Measurements from ENCODE around the gene MRAP.

DNA sequence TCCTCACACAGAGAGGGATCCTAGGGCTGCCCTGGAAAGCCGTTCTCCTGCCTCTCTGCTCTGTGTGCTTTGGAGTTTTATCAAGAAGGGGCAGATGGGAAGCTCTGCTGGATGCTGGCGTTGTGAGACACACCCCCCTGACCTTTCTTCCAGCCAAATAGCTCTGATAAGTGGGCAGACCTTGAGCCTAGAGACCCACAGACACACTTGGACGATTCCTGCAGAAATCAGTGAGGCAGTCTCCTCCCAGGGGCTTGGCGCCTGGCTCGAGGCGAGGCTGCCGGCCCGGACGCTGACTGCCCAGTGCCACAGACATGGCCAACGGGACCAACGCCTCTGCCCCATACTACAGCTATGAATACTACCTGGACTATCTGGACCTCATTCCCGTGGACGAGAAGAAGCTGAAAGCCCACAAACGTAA lies at the start of gene MRAP:
- no peak for TF ChIP-seq CTCF (IDR thresholded peaks at IDR 0.05; ENCODE audit: insufficient read depth, low read length)
- TF ChIP-seq, protein P1, sequence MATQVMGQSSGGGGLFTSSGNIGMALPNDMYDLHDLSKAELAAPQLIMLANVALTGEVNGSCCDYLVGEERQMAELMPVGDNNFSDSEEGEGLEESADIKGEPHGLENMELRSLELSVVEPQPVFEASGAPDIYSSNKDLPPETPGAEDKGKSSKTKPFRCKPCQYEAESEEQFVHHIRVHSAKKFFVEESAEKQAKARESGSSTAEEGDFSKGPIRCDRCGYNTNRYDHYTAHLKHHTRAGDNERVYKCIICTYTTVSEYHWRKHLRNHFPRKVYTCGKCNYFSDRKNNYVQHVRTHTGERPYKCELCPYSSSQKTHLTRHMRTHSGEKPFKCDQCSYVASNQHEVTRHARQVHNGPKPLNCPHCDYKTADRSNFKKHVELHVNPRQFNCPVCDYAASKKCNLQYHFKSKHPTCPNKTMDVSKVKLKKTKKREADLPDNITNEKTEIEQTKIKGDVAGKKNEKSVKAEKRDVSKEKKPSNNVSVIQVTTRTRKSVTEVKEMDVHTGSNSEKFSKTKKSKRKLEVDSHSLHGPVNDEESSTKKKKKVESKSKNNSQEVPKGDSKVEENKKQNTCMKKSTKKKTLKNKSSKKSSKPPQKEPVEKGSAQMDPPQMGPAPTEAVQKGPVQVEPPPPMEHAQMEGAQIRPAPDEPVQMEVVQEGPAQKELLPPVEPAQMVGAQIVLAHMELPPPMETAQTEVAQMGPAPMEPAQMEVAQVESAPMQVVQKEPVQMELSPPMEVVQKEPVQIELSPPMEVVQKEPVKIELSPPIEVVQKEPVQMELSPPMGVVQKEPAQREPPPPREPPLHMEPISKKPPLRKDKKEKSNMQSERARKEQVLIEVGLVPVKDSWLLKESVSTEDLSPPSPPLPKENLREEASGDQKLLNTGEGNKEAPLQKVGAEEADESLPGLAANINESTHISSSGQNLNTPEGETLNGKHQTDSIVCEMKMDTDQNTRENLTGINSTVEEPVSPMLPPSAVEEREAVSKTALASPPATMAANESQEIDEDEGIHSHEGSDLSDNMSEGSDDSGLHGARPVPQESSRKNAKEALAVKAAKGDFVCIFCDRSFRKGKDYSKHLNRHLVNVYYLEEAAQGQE (IDR thresholded peaks at IDR 0.05; ENCODE audit: insufficient replicate concordance, low read depth): no peak

Measured in HL-60 (cell line).